Gastrocnemius medialis (tissue), 4 donors: ENCODE results near the gene LRRC37A3. TPM values are rescaled to one million over a fixed set of nuclear protein-coding genes. Genes with fewer than 3 reads are reported as not detected.
"Not testable (repeated sequence)": the region's sequence is repeated elsewhere in the genome, so short reads cannot be mapped to it uniquely, and the experiment has no call there.

Experiments used
- ATAC-seq, 2 donors: fragments of 150-250 bp; one replicate each; pipeline ENCODE4 v1.9.1; 2016
- DNase-seq, 2 donors: peaks; one replicate each; pipeline ENCODE4 v3.0.0-alpha.2; 2019
- H3K27ac ChIP-seq, 4 donors: fragments of 200-600 bp; sonication (generic); 1 replicate in 1 of 4; 2 replicates in 3 of 4; pipeline ENCODE4 v1.5.1; 2016 to 2018; ENCODE audit warnings: mild to moderate bottlenecking in 2 of 4, moderate library complexity in 1 of 4
- H3K27me3 ChIP-seq, 3 donors: fragments of 200-600 bp; sonication (generic) in 2 of 3; 1 replicate in 1 of 3; 2 replicates in 2 of 3; pipeline versions ENCODE4 v1.5.1 to v1.6.0; 2016 to 2019; ENCODE audit warnings: mild to moderate bottlenecking in 1 of 3, moderate library complexity in 1 of 3
- H3K36me3 ChIP-seq, 2 donors: fragments of 200-600 bp; sonication (generic) in 1 of 2; one replicate each; pipeline ENCODE4 v1.5.1; 2017 to 2018
- H3K4me1 ChIP-seq, 2 donors: fragments of 200-600 bp; sonication (generic) in 1 of 2; one replicate each; pipeline ENCODE4 v1.5.1; 2016 to 2017; ENCODE audit warnings: mild to moderate bottlenecking in 2 of 2
- H3K4me3 ChIP-seq, 4 donors: fragments of 200-600 bp; sonication (generic) in 3 of 4; 1 replicate in 1 of 4; 2 replicates in 3 of 4; pipeline ENCODE4 v1.5.1; 2016 to 2019; ENCODE audit warnings: mild to moderate bottlenecking in 2 of 4
- H3K9me3 ChIP-seq, 3 donors: fragments of 200-600 bp; sonication (generic) in 2 of 3; 1 replicate in 1 of 3; 2 replicates in 2 of 3; pipeline ENCODE4 v1.5.1; 2016 to 2019
- CTCF ChIP-seq, 5 experiments: fragments of 450-650 bp in 3 of 5; fragments of 200-600 bp in 2 of 5; sonication (generic) in 2 of 5; IDR thresholded peaks in 4 of 5; conservative IDR thresholded peaks in 1 of 5; 1 replicate in 4 of 5; 2 replicates in 1 of 5; pipeline ENCODE4 v1.5.1; 2016 to 2019; ENCODE audit warnings: antibody characterized with exemption in 5 of 5, mild to moderate bottlenecking in 3 of 5, moderate library complexity in 3 of 5
- POLR2A ChIP-seq, 2 donors: fragments of 450-650 bp; IDR thresholded peaks; one replicate each; pipeline ENCODE4 v1.6.1; 2017; ENCODE audit warnings: antibody characterized with exemption in 2 of 2, mild to moderate bottlenecking in 2 of 2, moderate library complexity in 2 of 2
- in situ Hi-C, 4 donors: fragments of 200-750 bp; cut with MboI; loops; one replicate each; pipeline versions ENCODE4 v1.15.0 to v1.8.0; 2017; ENCODE audit warnings: low sequenced_read_pairs in 4 of 4
- intact Hi-C: fragments of 100-400 bp; cut with DNase I; formaldehyde crosslinking; loops from one replicate; pipeline ENCODE4 v1.15.1; 2023; ENCODE audit warnings: low total_unique reads
- total RNA-seq, 4 donors: library from RNA; depleted of rRNA; stranded (reverse); fragments of >200 nt; gene quantifications; one replicate each; pipeline versions ENCODE4 v1.1.0 to v1.2.3, GENCODE V29; 2016

LRRC37A3 gene
- total RNA-seq, 4 donors from 2014 or later: 0.95 to 2.1 (median 1.8) TPM

DNA sequence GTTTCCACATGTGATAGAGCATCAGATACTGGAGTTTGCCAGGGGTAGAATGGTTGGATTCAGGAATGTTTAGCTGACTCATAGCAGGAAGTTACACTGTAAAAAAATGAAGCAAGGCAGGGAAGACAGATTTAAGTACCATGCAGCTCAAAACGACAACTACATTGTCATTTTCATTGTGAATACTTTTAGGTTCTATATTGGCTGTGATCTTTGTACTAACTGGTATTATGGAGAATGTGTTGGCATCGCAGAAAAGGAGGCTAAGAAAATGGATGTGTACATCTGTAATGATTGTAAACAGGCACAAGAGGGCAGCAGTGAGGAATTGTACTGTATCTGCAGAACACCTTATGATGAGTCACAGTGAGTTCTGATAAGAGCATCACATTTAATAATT lies 8.2 kb upstream of the LRRC37A3 start:
- peak; percentile 57 to 80 (median 67) for TF ChIP-seq CTCF (IDR thresholded peaks at IDR 0.05 in 4 of 5, conservative IDR thresholded peaks at IDR 0.05 in 1 of 5)
- ATAC-seq (peak; percentile 95 to 98), DNase-seq (peak; percentile 30 to 41)
- H3K9me3 ChIP-seq, in situ Hi-C loops, H3K36me3 ChIP-seq, H3K4me1 ChIP-seq, H3K27me3 ChIP-seq, H3K4me3 ChIP-seq: not testable (repeated sequence)
- peak overlapping the region in 1 of 4 donors; percentile 3 for H3K27ac ChIP-seq
- intact Hi-C loops: loop anchor here (5.0 kb wide), 1 partner anchor 270 kb away; no protein-coding TSS in a partner anchor

DNA sequence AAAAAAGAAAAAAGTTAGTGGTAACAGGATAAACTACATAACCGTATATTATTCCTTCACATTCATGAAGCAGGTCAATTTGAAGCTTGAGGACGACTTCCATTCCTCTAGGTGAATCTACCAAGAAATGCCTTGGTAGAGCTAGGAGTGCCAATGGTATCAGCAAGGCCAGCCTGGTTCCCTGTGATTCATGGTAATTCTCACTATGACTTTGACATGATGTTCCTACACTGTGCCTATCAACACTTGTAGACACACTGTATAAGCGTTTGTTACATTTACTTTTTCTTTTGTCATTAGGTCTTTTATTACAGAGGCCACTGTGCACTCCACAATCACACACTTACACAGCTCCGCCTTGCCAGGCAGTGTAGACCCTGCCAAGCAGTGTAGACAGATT lies 7.2 kb upstream of the LRRC37A3 start:
- not testable (repeated sequence) for H3K9me3 ChIP-seq, H3K4me1 ChIP-seq
- intact Hi-C loops: loop anchor here (5.0 kb wide), 1 partner anchor 271 kb away; no protein-coding TSS in a partner anchor

DNA sequence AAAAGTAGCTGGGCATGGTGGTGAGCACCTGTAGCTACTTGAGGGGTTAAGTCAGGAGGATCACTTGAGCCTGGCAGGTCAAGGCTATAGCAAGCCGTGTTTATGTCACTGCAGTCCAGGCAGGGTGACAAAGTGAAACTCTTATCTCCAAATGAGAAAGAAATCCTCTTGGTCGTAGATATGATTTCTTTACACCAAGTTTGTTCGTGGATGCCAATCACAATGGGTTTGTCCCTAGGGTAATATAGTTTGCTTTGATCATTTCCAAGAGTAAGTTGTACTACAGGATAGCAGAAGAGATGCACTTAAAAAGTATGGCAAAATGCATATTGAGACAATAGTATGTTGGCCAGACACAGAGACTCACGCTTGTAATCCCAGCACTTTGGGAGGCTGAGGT lies 6.0 kb upstream of the LRRC37A3 start:
- DNase-seq, ATAC-seq, H3K9me3 ChIP-seq, H3K4me1 ChIP-seq, H3K27me3 ChIP-seq, in situ Hi-C loops, H3K4me3 ChIP-seq, H3K36me3 ChIP-seq, H3K27ac ChIP-seq: not testable (repeated sequence)
- intact Hi-C loops: loop anchor here (5.0 kb wide), 1 partner anchor 272 kb away; no protein-coding TSS in a partner anchor

More for the DNA sequence above, 7.2 kb upstream of the LRRC37A3 start:
- in situ Hi-C loops, ATAC-seq, H3K36me3 ChIP-seq, H3K27me3 ChIP-seq, H3K4me3 ChIP-seq, H3K27ac ChIP-seq, DNase-seq: not testable (repeated sequence)

DNA sequence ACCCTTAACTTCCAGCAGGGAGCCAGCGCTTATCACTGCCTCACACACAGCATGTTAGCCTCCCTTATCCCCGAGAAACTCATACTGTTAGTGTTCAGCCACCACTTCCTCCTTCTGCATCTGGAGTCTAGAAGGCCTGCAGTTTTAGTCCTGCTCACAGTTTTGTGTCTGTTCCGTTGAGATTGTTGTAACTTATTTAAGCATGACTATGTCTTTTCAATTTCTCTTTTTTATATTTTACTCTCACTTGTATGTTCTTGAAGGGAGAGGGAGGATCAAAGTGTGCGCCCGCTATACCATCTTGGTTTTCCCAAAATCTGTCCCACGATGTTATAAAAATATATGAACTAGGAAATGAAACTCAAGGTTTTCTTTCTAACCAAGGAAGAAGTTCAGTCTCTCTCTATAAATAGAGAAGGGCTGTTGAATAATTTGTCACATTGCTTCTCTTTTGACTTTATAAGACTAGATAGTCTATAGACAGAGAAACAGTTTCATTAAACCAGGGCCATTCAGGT lies 3.8 kb upstream of the LRRC37A3 start:
- H3K9me3 ChIP-seq, in situ Hi-C loops, H3K36me3 ChIP-seq, ATAC-seq, H3K27me3 ChIP-seq, H3K27ac ChIP-seq, H3K4me3 ChIP-seq, H3K4me1 ChIP-seq, DNase-seq: not testable (repeated sequence)
- intact Hi-C loops: loop anchor here (5.0 kb wide), 1 partner anchor 39 kb away; no protein-coding TSS in a partner anchor

DNA sequence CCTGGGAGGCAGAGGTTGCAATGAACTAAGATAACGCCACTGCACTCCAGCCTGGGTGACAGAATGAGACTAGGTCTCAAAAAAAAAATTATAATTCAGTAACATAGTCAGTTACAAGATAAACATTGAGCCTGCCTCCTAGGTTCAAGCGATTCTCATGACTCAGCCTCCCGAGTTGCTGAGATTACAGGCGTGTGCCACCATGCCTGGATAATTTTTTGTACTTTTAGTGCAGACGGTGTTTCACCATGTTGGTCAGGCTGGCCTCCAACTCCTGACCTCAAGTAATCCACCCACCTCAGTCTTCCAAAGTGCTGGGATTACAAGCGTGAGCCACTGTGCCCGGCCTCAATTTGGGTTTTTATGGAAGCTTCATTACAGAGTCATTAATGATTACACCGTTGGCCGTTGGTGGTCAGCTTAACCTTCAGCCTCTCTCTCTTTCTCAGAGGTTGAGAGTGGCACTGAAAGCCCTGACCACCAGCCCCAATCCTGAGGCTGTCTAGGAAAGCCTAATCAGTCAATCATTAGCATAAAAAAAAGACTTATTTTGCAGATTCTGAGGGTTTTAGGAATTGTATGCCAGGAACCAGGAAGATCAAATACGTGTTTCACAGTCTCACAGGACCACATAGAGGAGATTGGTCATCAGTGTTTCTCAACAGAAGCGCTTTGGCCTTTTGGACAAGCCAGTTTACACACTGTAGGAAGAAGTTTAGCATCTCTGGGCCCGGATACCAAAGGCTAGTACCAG lies 1.3 kb upstream of the LRRC37A3 start:
- Histone ChIP-seq H3K4me3 (peak overlapping the region in 1 of 4 donors; percentile 64), H3K36me3 (no peaks in the 10 kb centered on the region), H3K9me3 (no peaks in the 10 kb centered on the region), H3K27me3 (no peaks in the 10 kb centered on the region), H3K4me1 (no peaks in the 10 kb centered on the region), H3K27ac (no peak overlapping the region)
- TF ChIP-seq POLR2A (IDR thresholded peaks at IDR 0.05): no peak
- no peak for TF ChIP-seq CTCF (IDR thresholded peaks at IDR 0.05 in 4 of 5, conservative IDR thresholded peaks at IDR 0.05 in 1 of 5)
- ATAC-seq (no peak), DNase-seq (no peak)
- in situ Hi-C loops (no loop called here), intact Hi-C loops (loop anchor here (5.0 kb wide), 1 partner anchor 42 kb away; no protein-coding TSS in a partner anchor)

DNA sequence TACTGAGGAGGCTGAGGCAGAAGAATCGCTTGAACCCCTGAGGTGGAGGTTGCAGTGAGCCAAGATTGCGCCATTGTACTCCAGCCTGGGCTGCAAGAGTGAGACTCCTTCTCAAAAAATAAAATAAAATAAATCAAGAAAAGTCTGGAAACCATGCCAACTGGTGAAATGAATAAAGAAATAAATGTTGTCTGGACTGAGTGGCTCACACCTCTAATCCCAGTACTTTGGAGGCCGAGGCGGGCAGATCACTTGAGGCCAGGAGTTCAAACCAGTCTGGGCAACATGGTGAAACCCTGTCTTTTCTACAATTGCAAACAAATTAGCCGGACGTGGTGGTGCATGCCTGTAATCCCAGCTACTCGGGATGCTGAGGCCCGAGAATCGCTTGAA lies 744 bp upstream of the LRRC37A3 start:
- DNase-seq (peak in 1 of 2 donors; percentile 20), ATAC-seq (peak; percentile 4 to 9)
- H3K27ac ChIP-seq: peak overlapping the region; percentile 89 to 97 (median 96)
- H3K9me3 ChIP-seq: no peaks in the 10 kb centered on the region
- no peaks in the 10 kb centered on the region for H3K36me3 ChIP-seq
- intact Hi-C loops: loop anchor here (5.0 kb wide), 1 partner anchor 42 kb away; no protein-coding TSS in a partner anchor
- in situ Hi-C loops: no loop called here
- no peaks in the 10 kb centered on the region for H3K4me1 ChIP-seq
- peak overlapping the region; percentile 64 to 97 (median 72) for H3K4me3 ChIP-seq
- H3K27me3 ChIP-seq: no peaks in the 10 kb centered on the region
- no peak for TF ChIP-seq POLR2A (IDR thresholded peaks at IDR 0.05)
- no peak for TF ChIP-seq CTCF (IDR thresholded peaks at IDR 0.05 in 4 of 5, conservative IDR thresholded peaks at IDR 0.05 in 1 of 5)

DNA sequence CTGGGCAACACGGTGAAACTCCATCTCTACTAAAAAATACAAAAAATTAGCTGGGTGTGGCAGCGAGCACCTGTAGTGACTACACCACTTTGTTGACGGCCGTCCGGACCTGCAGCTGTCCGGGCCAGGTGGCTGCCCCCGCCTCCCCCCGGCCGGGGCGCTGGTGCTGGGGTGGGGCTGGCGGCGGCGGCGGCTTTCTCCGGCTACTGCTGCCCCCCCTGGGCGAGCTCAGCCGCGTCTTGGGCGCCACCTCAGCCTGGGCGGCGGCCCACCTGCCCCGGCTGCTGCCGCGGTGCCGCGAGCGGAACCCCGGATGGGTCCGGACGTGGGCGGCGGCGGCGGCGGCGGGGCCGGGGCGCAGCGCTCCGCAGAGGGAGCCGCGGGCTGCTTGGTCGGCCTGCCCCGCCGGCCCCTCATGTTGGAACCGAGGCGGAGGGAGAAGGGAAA lies 413 bp downstream of the LRRC37A3 start:
- DNase-seq (peak; percentile 52 to 76), ATAC-seq (peak; percentile 76 to 77)
- in situ Hi-C loops, H3K4me1 ChIP-seq, intact Hi-C loops, H3K27me3 ChIP-seq, H3K36me3 ChIP-seq, H3K9me3 ChIP-seq: not testable (repeated sequence)
- peak overlapping the region; percentile 89 to 97 (median 96) for H3K27ac ChIP-seq
- peak overlapping the region; percentile 64 to 97 (median 72) for H3K4me3 ChIP-seq

GRCh38 chr17:64917540-64917939 lies 1.7 kb downstream of the LRRC37A3 start:
- ATAC-seq, H3K4me1 ChIP-seq, H3K9me3 ChIP-seq, DNase-seq, intact Hi-C loops, H3K4me3 ChIP-seq, H3K27ac ChIP-seq, H3K27me3 ChIP-seq, H3K36me3 ChIP-seq, in situ Hi-C loops: not testable (repeated sequence)
